Hematopoietic multipotent progenitor cell (in vitro differentiated cells): Measurements from ENCODE around the gene JTB. TPM values are rescaled to one million over a fixed set of nuclear protein-coding genes. Genes with fewer than 3 reads are reported as not detected.

Experiments used
- DNase-seq, 3 donors: peaks; one replicate each; pipeline ENCODE4 v3.0.0-alpha.2; 2011 to 2015; ENCODE audit warnings: low read depth in 2 of 3, low spot score in 2 of 3
- total RNA-seq: library from RNA; depleted of rRNA; stranded (reverse); fragments of >200 nt; gene quantifications from one replicate; pipeline ENCODE4 v1.2.3, GENCODE V29; 2012

Gene JTB
- total RNA-seq, 1 donor, result 106 TPM

DNA sequence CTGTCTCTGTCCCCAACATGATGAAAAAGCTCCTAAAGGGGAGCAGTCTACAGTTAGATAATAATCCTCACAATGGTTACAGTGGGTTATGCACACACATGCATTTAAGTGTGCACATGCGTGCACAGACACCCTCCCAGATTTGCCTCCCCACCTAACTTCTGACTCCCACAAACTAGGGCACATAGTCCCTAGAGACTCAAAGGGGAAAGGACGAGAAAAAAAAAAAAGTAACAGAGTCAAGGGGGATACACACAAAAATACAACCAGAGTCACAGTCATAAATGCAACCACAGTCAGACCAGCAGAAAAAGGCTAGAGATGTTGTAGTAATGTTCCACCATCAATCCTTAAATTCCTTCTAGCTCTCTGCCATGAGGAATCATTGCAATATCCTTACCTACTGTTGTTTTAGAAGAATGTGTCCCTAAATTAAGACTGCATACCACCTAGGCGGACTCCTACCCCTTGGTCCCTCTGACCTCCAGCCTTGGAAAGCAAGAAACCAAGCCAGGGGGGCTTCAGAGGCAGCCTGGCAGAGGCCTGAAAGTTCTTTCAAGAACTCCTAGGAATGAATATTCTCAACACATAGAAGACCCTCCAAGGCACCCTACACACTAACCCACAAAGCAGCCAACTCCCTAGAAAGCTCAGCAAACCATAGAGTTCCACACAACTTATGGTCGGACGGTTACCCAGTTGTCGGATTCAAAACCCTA is 20.3 kb downstream of the JTB start:
- DNase-seq, result no peak

DNA sequence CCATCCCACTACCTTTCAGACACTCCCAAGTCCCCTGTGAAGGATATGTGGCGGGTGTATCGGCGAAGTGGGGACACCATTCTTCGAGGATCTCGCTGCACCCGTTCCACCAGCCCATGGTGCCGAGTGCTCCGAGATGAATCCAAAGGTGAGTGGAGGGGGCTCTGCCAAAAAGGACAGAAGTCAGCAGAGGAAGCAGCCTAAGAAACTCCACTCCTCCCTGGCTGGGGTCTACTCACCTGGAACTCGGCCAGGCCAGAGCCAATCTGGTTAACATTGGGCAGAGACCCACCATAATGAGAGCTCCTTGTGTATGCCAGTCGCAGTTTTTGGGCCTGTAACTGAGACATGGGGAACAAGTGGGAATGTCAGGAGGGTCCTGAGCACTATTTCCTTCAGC is 22.6 kb downstream of the JTB start:
- DNase-seq, result no peak

DNA sequence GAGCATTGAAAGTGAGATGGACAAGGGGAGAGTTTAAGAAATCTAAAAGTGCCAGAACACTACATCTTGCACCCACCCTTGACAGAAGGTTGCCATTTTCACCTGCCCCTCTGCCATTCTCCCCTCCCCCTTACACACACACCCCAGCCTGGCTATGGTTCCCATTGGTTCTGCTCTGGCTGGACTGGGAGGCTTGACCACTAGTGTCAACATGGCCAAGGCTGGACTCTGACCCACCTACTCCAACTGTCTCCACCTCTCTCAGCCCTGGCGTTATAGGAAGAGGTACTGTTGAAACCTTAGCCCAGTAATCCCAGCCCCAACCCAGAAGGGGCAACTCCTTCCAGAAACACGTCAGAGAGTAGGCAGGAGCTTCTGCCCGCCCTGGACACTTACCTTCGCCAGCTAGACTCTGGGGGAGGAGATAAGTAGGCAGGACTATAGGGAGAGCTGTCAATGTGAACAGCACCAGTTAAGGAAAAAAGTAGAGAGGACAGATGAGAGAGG is 23.6 kb downstream of the JTB start:
- DNase-seq, result no peak

DNA sequence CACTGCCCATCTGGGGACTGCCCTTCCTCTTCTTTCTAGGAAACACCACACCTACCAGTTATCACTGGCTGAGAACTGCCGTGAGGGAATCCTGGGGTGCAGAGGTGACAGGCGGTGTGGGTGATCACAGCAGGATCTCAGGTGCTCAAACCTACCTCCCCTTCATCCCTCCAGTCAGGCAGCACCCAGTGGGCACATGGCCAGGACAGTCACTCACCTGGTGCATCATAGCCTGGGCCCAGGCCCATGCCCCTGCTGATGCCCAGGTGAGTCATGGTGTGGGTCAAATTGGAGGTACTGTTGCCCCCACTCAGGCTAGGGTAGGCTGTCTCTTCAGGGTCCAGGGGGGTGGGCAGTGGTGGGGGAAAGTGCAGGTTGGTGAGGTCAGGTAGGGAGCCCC is 25.7 kb downstream of the JTB start:
- no peak for DNase-seq

DNA sequence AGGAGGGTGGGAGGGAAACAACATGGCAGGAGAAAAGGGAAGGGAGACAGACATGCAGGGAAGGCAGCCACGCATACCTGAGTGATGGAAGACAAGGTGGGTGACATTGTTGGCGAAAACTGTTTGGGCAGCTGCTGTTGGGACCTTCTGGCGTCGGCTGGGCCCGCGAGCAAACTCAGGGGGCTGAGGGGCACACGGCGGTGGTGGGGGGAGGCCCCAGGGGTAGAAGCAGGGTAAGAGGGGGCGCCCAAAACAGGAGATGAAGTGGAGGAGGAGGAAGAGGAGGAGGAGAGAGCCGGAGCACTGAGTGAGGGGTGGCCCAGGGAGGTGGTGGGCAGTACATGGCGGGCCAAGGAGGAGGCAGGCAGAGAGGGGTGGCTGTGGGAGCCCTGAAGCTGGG is 26.3 kb downstream of the JTB start:
- DNase-seq, result no peak

DNA sequence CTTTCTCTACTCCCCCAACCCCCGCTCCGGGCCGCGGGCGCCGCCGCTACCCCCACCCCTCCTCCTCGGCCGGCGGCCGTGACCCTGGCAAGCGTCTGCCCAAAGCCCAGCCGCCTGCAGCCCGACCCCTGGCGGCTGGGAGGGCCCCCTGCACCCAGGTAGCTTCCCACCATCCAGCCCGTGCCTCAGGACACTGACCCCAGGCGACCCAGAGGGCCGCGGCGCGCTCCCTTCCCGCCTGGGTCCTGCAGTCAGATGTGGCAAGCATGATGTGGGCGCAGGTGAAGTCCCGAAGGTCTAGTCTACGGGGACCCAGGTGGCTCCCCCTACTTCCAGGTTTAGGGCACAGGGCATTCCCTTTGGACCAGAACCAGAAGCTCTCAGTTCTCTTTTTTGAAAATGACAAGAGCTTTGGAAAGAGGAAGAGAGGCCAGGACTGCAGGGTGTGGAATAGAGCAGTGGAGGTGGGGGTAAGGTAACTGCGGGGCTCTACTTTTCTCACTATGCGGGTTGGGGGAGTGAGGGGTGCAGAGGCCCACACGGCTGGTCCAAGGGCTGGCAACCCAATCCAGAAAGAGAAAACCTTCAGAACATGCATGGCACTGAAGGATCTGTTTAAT is 30.7 kb downstream of the JTB start, which contains the start of gene DENND4B:
Gene DENND4B, minus strand, starts transcription at position 97 of the 620 bp plus-strand sequence. CDS start 2,344 bp downstream, outside the sequence.
- peak in 2 of 3 donors; percentile 79 to 87 for DNase-seq

DNA sequence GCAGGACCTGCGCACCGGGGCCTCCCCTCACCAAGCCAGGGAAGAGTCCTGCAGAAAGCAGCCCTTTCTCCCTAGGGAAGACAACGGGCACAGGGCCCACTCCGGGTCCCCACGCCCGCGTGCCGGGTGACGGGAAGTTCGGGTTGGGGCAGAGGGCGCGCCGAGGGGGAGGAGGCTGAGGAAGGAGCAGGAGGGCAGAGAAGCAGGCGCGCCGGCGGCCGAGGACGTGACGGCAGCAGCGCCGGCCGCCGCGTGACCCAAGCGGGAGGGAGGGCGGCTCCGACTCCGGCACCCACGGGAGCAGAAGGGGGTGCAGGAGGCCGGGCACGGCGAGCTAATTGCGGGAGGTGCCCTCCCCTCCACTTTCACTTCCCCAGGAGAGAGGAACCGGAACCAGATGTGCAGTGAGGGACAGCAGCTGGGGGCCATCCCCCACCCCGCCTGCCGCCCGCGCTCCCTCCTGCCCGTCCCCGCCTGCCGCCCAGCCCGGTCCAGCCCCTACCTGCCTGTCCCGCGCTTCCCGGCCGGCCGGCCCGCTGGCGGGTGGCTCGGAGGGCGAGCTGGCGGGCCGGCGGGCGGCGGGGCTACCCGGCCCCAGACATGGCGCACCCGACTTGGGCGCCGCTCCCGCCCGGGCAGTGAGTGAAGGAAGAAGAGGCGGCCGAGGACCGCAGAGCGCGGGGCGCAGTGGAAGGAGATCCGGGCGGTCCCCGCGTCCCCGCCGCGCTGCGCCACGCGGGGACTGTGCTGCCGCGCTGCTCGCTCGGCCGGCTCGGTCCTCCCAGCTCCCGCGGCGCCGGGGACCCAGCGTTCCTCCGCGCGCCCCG is 31.5 kb downstream of the JTB start:
- DNase-seq, result peak in 2 of 3 donors; percentile 92 to 95

DNA sequence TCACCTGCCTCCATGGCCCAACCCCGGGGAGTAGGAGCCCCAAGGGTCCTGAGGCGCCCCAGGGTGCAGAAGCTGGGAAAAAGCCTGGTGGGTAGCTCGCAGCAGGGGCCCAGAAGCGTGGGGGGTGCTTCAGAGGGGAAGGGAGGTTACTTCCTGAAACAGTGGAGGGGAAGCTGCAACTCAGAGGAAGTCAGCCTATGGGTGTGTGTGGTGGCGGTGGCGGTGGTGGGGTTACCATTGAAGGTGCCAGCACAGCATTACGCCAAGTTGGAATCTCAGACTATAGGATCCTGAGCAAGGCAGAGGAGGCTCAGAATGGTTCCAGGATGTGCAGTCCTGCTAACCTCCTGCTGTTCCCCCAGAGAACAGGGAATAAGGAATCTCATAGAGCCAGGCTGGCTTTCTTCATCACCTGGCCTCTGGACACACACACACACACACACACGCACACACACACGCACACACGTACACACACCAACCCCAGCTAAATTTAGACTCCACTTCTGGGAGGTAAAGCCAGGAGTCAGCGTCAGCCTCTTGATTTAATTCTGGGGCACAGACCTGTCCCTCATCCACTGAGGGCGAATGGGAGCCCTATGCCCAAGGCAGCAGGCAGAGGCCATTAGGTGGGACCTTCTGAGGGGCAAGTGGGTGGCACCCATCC is 32.2 kb downstream of the JTB start:
- peak in 2 of 3 donors; percentile 78 to 88 for DNase-seq

DNA sequence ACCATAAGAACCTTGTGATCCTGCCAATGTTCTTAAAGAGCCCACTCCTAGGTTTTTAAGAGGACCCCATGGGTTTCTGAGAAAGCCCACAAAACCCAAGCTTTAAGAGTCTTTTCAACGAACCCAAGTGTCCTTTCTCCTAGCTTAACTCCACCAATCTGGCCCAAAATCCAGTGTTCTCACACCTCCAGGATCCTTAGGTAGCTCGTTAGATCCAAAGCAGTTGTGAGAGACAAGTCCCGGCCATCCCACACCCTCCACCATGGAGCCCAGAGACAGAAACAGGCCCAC is 32.7 kb downstream of the JTB start:
- DNase-seq, result no peak

DNA sequence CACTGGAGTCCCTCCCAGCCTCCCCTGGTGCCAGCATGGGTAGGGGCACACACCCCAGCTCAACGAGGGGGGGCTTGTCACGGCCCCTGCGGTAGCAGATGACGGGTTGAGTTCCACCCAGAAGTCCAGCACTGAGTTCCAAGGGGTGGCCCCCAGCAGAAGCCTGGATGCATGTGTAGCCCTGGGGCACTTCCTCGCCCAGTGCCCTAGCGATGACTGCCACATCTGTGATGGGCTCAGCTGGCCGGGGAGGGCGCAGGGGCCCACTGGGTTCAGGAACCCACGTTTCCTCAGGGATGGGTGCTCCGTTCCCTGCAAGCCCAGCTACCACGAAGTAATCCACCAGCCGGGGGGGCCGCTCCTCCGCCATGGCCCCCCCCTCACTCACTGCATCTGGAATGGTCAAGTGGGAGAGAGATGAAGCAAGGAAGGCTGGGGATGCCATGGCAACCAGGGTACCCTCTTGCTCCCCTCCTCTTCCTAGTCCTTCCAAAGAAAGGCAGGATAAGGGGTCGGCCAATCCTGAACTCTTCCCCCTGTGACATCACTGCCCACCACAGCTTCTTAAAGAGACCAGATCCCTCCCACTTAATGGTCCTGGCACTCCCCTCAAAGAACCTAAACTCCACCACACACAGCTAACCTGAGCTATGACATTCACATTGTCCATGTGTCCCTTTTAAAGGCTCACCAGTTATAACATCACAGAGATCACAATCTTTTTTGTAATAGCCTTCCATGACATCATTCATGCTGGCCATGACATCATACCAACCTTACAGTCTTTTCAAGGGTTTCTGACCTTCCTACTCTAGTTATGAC is 33.3 kb downstream of the JTB start:
- peak in 1 of 3 donors; percentile 44 for DNase-seq

DNA sequence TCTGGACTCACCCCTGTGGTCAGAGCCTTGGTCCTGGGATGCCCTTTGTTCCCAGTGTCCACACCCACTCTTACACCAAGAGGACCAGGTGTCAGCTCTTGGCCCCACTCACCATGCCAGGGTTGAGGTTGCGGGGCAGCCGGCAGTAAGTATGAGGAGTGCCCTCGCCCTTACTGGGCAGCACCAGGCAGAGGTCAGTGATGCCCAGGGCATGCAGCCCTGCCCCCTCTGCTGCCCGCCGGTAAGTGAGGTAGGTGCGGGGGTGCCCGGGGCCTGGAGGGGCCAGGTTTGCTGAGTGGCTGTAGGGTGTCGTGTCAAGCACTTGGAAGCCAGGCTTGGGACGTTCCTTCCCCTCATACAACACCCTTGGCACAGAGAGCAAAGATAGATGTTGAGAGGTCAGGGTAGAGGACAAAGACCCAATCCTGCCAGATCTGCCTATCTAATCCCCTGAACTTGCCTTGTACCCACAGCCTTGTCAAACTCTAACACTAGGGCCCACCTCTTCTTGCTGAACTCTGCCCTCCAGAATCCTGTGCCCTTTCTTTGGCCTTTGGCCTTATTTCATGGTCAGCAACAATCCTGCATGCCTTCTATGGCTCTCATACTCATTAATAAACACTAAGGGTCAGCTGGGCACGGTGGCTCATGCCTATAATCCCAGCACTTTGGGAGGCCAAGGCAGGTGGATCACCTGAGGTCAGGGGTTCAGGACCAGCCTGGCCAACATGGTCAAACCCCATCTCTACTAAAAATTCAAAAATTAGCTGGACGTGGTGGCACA is 34.5 kb downstream of the JTB start:
- DNase-seq, result no peak

DNA sequence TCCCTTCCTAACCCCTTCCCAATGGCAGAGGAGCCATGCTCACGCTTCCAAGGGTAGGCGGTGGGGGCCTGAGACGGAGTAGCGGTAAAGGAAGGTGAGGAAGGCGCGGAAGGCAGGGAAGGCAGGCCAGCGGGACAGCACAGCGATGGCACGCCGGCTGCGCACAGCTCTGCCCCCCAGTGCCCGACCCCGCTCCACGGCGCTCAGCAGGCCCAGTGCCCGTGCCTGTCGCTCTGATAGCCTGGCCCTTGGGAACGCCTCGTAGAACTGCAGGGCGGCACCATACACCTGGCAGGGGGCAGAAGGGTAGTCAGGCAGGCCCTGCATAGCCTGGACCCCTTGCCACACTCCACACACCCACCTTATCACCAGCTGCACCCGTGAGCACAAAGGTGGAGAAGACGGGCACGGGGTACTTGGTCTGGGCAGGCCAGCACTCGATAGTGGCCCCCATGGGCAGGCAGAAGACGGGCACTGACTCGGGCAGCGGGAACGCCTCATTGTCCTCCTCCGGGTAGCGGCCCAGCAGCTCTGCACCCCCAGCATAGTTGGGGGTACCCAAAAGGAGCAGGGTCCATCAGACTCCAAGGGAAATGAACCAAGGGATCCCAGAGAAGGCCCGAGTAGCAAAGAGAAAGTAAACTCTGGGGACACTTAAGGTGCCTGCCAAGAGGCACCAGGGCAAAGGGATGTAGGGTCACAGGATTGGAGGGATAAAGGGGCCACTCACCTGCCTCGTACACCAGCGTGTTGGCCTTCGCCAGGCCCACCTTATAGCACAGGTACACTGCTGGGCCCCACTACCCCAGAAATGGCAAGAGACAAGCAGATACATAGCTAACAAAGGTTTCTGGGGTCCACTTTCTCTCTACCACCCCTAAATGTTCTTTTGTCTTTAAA is 35.4 kb downstream of the JTB start:
- DNase-seq, result no peak

DNA sequence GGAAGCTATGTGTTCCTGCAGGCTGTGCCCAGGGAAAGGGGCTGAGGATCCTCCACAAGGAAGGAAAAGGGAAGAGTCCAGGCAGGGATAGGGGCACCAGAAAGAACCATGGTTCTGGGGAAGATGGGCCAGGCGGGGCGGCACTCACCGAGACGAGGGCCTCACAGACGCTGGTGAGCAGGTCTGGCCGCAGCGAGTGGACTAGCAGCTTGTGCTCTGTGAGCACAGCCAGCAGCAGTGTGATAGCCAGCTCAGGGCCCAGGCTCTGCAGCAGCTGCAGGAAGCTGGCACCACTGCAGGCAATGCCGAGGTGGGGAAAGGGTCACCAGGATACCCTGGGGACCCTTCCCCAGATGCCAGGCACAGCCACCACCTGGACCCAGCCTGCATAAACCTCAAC is 36.7 kb downstream of the JTB start:
- no peak for DNase-seq

DNA sequence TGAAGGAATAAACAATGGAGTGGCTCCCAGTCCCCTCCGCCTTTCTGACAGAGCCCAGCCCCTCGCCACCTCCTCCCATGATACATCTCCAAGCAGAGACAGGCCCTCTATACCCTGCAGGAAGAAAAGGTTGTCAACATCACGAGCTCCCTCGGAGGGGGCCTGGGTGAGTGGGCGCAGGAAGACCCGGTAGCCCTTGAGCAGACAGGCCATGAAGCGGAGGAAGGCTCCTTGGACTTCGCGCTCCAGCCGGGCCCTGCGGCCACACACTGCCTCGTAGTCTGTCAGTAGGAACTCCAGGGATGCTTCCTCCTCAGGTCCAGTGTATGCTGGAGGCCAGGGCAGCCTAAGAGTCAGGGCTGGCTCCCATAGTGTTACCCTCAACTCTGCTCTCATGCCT is 38.0 kb downstream of the JTB start:
- DNase-seq, result no peak

DNA sequence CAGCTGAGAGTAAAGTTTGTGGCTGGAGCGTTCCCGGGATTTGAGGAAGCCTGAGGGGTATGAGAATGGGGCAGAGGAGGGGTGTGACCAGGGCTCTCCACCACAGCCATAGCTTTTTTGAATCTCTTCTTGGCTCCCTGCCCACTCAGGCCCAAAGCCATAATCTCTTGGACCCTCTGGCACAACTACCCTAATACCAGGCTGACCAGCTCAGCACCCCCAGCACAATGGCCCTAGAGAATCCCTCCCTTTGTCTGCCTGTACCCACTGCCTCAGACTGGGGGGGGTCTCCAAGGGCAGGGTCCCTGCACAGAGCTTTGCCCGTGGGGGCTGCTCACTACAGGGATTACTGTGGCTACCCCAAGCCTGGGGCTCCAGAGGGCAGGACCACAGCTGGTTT is 38.5 kb downstream of the JTB start:
- DNase-seq, result no peak

DNA sequence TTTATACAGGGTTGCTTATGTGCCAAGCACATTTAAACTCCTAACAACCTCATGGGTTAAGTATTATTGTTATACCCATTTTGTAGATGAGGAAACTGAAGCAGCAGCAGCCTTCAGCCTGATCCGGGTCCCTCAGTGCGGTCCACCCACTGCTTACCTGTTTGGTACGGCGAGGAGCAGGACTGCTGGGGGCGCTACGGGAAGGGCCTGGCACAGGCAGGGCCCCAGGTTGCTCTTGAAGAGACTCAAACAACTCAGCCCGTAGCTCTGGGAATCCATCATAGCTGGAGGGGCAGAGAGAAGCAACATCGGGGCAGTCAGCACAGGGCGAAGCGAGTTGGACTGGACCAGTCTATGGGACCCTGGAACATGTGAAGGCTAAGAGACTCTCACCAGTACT is 40.1 kb downstream of the JTB start:
- DNase-seq, result no peak

DNA sequence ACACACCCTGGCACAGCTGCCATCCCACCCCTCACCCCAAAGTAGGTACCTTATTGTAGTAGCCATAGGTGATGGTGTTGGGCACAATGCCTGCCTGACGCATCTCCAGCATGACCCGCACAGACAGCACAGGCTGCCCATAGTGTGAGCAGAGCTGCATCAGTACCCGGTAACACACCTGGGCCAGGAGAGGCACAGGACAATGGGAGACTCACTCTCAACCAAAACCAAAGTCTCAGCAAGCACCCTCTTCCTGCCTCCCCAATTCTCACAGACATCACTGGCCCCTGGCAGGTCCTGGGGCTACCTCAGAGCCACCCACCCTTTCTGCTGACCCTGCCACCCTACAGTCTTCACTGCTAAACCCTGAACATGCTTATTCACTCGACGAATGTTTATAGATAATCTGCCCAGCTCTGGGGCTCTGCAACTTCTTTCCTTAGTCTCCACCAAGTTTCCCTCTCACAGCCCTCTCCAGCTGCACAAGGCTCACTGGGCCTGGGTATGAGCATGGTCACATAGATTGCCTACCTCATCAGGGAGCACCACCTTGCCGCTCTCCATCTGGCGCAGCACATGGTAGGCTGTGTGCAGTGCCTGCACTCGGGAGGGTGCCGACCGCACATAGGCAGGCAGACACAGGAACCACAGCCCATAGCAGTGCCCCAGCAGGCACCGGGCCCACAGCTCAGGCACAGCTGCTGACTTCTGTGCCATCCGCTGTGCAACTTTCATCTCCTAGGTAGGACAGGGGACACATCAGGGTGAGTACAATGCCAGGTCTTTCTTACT is 41.3 kb downstream of the JTB start:
- DNase-seq, result no peak

DNA sequence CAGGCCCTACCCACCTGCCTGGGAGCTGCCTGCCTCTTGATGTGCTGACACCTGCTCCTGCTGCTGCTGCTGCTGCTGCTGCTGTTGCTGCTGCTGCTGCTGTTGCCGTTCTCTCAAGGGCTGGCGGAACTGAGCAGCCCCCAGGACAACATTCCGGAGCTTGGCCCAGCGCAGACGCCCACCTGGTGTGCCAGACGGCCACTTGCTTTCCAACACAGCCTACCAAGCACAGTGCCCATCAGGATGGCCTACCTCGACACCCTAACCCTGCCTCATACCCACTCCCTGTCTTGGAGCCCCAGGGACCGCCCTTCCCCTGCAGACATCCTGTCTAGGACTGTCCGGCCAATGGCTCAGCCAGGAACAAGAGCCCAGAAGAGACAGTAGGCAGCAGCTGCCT is 42.7 kb downstream of the JTB start:
- no peak for DNase-seq
